HepG2 (cell line): ENCODE data around the gene TP53. TPM values are rescaled to one million over a fixed set of nuclear protein-coding genes. Genes with fewer than 3 reads are reported as not detected.

Experiments
- ERF ChIP-seq: IDR thresholded peaks from 2 replicates; pipeline ENCODE4 v1.6.1; 2018; ENCODE audit warnings: missing biosample characterization, missing genetic modification reagents
- RCOR2 ChIP-seq: IDR thresholded peaks from 2 replicates; pipeline ENCODE4 v1.6.1; 2016; ENCODE audit warnings: missing biosample characterization, missing genetic modification reagents
- ZNF318 ChIP-seq: sonication (generic); formaldehyde crosslinking; IDR thresholded peaks from 2 replicates; pipeline ENCODE4 v1.4.0; 2020; ENCODE audit warnings: mild to moderate bottlenecking, missing genetic modification reagents
- ZNF354B ChIP-seq: sonication (generic); formaldehyde crosslinking; IDR thresholded peaks from 2 replicates; pipeline ENCODE4 v1.8.0; 2022; ENCODE audit warnings: mild to moderate bottlenecking, missing genetic modification reagents
- polyA plus RNA-seq, 8 experiments: library from polyadenylated mRNA; depleted of rRNA in 3 of 8; stranded (reverse) in 7 of 8; unstranded in 1 of 8; fragments of >200 nt; fragmentation: Illumina TruSeq in 4 of 8; extraction: Trizol in 4 of 8; gene quantifications; 2 replicates each; pipeline versions ENCODE4 v1.2.1 to v1.2.3, GENCODE V29; 2011 to 2016; ENCODE audit warnings: low read depth in 4 of 8, missing spikeins in 1 of 8, mixed read lengths in 1 of 8; ENCODE audit not compliant: insufficient read depth in 1 of 8
- total RNA-seq, 5 experiments: library from RNA; depleted of rRNA; stranded (reverse); fragments of >200 nt; fragmentation: Illumina TruSeq; extraction: Trizol; gene quantifications; 2 replicates each; pipeline ENCODE4 v1.2.3, GENCODE V29; 2016; ENCODE audit warnings: low read depth in 1 of 5

The TP53 gene
- total and polyA plus RNA-seq, 2 of the 13 experiments (the other 11 are each of a cell fraction or from before 2014, with no cell fraction given) = 17.1 to 29.9 TPM

GRCh38 chr17:7687908-7688807 is 868 bp upstream of the TP53 start, which contains the start of gene WRAP53 (continued):
- TF ChIP-seq ZNF318 (CRISPR knock-in tag) (no peak), ERF (CRISPR knock-in tag) (peak; percentile 66), RCOR2 (CRISPR knock-in tag) (no peak), ZNF354B (CRISPR knock-in tag) (no peak)
- TF ChIP-seq, all 625 proteins: peak for 175
